HG03097 (cell line): ENCODE measurements around the gene EIF3J.

Experiments
- ATAC-seq: cut with Tn5 transposase; IDR thresholded peaks from one replicate; pipeline ENCODE4 v1.9.1; 2021; ENCODE audit not compliant: unreplicated experiment, low FRiP score

The EIF3J gene

DNA sequence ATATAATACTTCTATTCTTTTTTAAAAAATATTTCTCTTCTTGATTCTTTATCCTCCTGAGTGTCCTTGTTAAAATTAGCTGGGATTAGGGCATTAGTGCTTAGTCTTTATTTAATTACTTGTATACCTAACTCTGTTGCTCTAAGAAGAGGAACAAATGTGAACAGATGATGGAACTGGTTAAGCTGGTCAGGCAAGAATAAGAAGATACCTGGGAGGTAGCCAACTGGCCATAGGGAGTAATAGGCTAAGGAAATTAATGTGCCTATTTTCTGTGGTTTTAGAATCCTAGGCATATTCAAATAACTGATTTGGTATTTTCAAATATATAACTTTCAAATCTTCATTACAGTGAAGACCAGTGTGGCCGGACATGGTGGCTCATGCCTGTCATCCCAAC is 54.4 kb downstream of the EIF3J start:
- ATAC-seq, result no peak

- no peak for ATAC-seq
These were observed 56.2 kb downstream of the EIF3J start for GRCh38 chr15:44593042-44593736.

GRCh38 chr15:44595246-44595645 is 58.3 kb downstream of the EIF3J start:
- ATAC-seq, result no peak

DNA sequence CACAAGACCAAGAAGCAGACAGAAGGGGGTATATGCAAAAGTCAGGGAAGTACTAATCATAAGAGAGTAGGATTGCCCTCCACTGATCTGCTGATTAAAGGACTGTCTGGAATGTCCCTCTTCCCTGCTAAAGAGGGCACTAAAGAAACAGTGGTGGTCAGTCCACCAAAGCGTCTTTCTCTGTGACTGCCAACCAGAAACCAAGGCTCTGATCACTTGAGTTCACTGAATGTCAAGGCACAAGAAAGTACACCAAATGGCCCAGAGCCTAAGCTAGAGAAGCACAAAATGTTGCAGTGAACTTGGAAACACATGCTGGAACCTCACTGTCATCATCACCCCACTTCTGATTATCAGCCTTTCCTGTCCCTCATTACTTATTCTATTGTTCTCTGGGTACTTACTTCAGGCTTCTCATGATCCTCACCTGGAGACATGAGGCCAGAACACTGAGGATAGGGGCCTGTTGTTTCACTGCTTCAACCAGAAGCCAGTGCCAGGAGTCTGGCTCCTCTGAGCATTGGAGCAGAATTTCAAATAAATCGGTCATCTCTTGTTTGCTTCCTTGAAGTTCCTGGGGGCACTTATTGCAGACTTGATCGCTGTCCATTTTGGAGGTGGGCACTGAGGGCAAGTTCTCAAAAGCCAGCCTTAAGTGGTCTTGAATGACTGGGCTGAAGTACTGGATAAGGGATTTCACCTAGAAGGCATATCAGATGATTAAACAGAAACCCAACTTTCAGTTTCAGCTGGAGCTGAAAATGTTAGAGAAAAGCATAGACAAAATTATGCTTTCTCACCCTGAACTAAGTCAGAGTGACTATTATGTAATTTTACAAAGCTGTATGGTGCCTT is 58.9 kb downstream of the EIF3J start:
- ATAC-seq, result no peak

DNA sequence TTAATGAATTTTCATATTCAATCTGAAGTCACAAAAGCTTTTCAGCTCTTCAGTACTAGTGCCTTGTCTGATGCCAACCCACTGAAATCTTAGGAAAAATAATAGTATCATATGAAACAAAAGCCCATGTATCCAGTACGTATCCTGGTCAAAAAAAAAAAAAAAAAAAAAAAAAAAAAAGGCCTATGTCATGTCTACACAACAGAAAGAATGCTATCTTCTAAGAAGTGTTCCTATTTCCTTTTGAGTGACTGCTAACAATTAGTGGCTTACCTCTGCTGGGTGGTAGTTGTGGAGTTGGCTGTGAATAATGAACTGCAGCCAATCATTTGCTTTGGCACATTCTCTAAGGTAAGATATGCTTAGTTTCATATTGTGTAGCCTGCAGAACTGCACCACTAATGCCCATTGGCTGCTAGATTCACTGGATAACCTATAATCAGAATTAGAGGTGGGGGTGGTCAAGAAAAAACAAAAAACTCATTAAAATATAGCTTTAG is 59.6 kb downstream of the EIF3J start:
- ATAC-seq, result no peak

DNA sequence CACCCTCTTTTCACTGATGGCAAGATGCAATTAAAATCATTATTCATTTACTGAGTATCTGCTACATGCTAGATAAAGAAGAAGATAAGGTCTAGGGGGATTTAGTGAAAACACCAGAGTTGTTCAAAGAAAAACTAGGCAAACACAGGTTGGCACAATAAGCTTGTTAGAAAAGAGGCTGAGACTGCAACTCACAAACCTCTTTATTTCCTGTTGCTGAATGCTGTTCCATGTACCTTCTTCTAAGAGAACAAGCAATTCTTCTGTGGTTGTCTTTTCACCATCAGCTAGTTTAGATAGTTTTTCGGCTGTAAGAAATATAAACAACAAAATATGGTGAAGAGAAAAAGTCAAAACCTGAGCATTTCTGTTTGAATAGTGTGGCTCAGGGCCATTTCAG is 61.1 kb downstream of the EIF3J start:
- no peak for ATAC-seq

GRCh38 chr15:44598892-44599291 is 61.9 kb downstream of the EIF3J start:
- no peak for ATAC-seq

DNA sequence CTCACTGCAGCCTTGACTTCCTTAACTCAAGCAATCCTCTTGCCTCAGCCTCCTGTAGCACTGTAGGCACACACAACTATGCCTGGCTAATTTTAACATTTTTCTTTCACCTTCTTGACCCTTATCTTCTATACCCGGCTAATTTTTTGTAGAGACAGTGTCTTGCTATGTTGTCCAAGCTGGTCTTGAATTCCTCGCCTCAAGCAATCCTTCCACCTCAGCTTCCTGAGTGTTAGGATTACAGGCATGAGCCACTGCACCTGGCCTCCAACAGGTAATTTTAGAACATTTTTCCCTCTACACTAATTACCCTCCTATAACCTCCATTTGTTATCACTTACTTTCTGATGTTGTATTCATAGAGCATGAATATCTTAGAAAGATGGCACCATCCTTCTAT is 66.2 kb downstream of the EIF3J start:
- ATAC-seq, result no peak

DNA sequence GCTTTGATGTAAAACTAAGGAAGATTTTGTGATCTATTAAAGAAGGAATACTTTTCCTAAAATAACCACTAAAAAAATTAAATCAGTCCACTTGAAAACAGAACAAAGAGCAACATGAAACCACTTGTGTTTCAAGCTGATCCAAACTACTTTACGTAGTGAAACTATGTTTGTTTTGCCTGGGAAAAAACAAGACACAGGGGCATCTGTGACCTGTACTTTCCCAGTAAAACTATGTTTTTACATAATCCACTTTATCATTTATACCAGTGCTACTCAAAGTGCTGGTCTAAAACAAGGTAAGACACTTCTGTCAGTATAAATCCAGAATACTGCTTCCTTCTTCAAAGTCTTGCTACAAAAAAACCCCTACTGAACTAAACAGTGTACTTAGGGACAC is 69.8 kb downstream of the EIF3J start:
- no peak for ATAC-seq
